ENCODE measurements around the gene ZNF550.
"Not testable (repeated sequence)": the region's sequence is repeated elsewhere in the genome, so short reads cannot be mapped to it uniquely, and the experiment has no call there.

Gene ZNF550

GRCh38 chr19:57527136-57527881 is 32.4 kb downstream of the ZNF550 start, which contains the start of gene ZNF549:
Gene ZNF549, plus strand, starts transcription at chr19:57527356. Its CDS starts 218 bp downstream, at chr19:57527574.
- DNase-seq = peak; percentile 77 to 84

- DNase-seq = not testable (repeated sequence)
Measured at GRCh38 chr19:57518021-57518420, 41.6 kb downstream of the ZNF550 start.

GRCh38 chr19:57515255-57515654 is 44.4 kb downstream of the ZNF550 start:
- DNase-seq = no peak

GRCh38 chr19:57512845-57513244 is 46.8 kb downstream of the ZNF550 start:
- no peak for DNase-seq

GRCh38 chr19:57511484-57511883 is 48.2 kb downstream of the ZNF550 start:
- DNase-seq = no peak

- DNase-seq = no peak
Measured at GRCh38 chr19:57506163-57506562, 53.5 kb downstream of the ZNF550 start.

GRCh38 chr19:57500400-57500799 is 59.3 kb downstream of the ZNF550 start:
- not testable (repeated sequence) for DNase-seq

- DNase-seq = peak; percentile 95 to 96
Measured at GRCh38 chr19:57499680-57500395, 59.8 kb downstream of the ZNF550 start, which contains the start of gene ZNF773. Gene ZNF773, plus strand, starts transcription at chr19:57499938. Its CDS starts 143 bp downstream, at chr19:57500081.

GRCh38 chr19:57499332-57499679 is 60.4 kb downstream of the ZNF550 start:
- not testable (repeated sequence) for DNase-seq

GRCh38 chr19:57488299-57488644 is 71.4 kb downstream of the ZNF550 start:
- DNase-seq = not testable (repeated sequence)

- DNase-seq = peak; percentile 92 to 94
Measured at GRCh38 chr19:57487477-57488298, 72.0 kb downstream of the ZNF550 start, which contains the start of gene ZNF419. Gene ZNF419, plus strand, starts transcription at chr19:57487750. Its CDS starts 201 bp downstream, at chr19:57487951.

Measured in stimulated activated CD4-positive, alpha-beta T cell treated with anti-CD3 and anti-CD28 coated beads, Interleukin-4, amount 100 ng/mL, for 4 hours (primary cell).